Breast epithelium (tissue), 4 donors: Measurements from ENCODE around the gene NFAT5. TPM values are rescaled to one million over a fixed set of nuclear protein-coding genes. Genes with fewer than 3 reads are reported as not detected.

Experiments used
- DNase-seq, 2 donors: peaks; one replicate each; pipeline ENCODE4 v3.0.0-alpha.2; 2019; ENCODE audit warnings: low spot score in 2 of 2
- H3K27ac ChIP-seq, 2 donors: fragments of 200-600 bp; sonication (generic) in 1 of 2; one replicate each; pipeline ENCODE4 v1.5.1; 2016 to 2019; ENCODE audit warnings: mild to moderate bottlenecking in 1 of 2
- H3K27me3 ChIP-seq, 2 donors: fragments of 200-600 bp; sonication (generic) in 1 of 2; one replicate each; pipeline versions ENCODE4 v1.5.1 to v1.6.0; 2017 to 2019; ENCODE audit warnings: control low read depth in 1 of 2, mild to moderate bottlenecking in 1 of 2
- H3K36me3 ChIP-seq: fragments of 200-600 bp; one replicate; pipeline ENCODE4 v1.5.1; 2019
- H3K4me1 ChIP-seq, 2 donors: fragments of 200-600 bp; sonication (generic); one replicate each; pipeline ENCODE4 v1.5.1; 2016 to 2019; ENCODE audit warnings: control low read depth in 1 of 2
- H3K4me3 ChIP-seq, 3 donors: fragments of 200-600 bp; sonication (generic); 1 replicate in 2 of 3; 2 replicates in 1 of 3; pipeline ENCODE4 v1.5.1; 2016 to 2019; ENCODE audit warnings: mild to moderate bottlenecking in 3 of 3, moderate library complexity in 2 of 3
- H3K9me3 ChIP-seq, 2 donors: fragments of 200-600 bp; sonication (generic) in 1 of 2; one replicate each; pipeline ENCODE4 v1.5.1; 2016 to 2019; ENCODE audit warnings: control low read depth in 1 of 2
- POLR2A ChIP-seq: fragments of 450-650 bp; IDR thresholded peaks from one replicate; pipeline ENCODE4 v1.6.1; 2016; ENCODE audit warnings: antibody characterized with exemption, mild to moderate bottlenecking, moderate library complexity
- POLR2AphosphoS5 ChIP-seq, 3 donors: sonication (generic); formaldehyde crosslinking; IDR thresholded peaks; one replicate each; pipeline ENCODE4 v1.6.1; 2017; ENCODE audit warnings: antibody characterized with exemption in 3 of 3
- intact Hi-C: fragments of 100-400 bp; cut with DNase I; formaldehyde crosslinking; loops from one replicate; pipeline ENCODE4 v1.15.1; 2023; ENCODE audit warnings: low total_unique reads
- total RNA-seq, 3 donors: library from RNA; depleted of rRNA; stranded (reverse); fragments of >200 nt; gene quantifications; one replicate each; pipeline ENCODE4 v1.1.0, GENCODE V29; 2016
- TF ChIP-seq, protein P1 (sequence below), 3 donors: fragments of 450-650 bp; IDR thresholded peaks; one replicate each; pipeline ENCODE4 v1.5.1; 2016 to 2017; ENCODE audit warnings: antibody characterized with exemption in 3 of 3, mild to moderate bottlenecking in 3 of 3, moderate library complexity in 3 of 3

The NFAT5 gene
- total RNA-seq, 3 donors from 2014 or later = 57.3 to 88.3 (median 63.3) TPM

DNA sequence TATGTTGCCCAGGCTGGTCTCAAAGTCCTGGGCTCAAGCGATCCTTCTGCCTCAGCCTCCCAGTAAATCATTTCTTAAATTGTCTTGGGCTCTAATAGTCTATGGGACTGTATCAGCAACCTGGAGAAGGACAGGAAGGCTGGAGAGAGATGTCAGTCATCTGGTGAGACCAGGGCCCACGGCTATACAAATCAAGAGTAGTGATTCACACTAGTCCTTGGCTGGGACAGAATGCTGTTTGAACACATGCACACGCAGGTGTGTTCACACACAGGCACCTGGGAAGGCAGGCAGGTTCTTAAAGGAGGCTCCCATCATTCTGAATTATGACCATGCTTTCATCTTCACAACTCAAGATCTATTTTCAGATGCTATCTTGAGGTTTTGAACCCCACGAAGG lies 146.5 kb downstream of the NFAT5 start:
- TF ChIP-seq POLR2AphosphoS5 (IDR thresholded peaks at IDR 0.05) (no peak), POLR2A (no peak)
- TF ChIP-seq, protein P1, sequence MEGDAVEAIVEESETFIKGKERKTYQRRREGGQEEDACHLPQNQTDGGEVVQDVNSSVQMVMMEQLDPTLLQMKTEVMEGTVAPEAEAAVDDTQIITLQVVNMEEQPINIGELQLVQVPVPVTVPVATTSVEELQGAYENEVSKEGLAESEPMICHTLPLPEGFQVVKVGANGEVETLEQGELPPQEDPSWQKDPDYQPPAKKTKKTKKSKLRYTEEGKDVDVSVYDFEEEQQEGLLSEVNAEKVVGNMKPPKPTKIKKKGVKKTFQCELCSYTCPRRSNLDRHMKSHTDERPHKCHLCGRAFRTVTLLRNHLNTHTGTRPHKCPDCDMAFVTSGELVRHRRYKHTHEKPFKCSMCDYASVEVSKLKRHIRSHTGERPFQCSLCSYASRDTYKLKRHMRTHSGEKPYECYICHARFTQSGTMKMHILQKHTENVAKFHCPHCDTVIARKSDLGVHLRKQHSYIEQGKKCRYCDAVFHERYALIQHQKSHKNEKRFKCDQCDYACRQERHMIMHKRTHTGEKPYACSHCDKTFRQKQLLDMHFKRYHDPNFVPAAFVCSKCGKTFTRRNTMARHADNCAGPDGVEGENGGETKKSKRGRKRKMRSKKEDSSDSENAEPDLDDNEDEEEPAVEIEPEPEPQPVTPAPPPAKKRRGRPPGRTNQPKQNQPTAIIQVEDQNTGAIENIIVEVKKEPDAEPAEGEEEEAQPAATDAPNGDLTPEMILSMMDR (IDR thresholded peaks at IDR 0.05) = no peak
- Histone ChIP-seq H3K4me3 (no peak overlapping the region), H3K36me3 (no peaks in the 10 kb centered on the region), H3K9me3 (no peaks in the 10 kb centered on the region), H3K4me1 (peaks cover 0 to 17% of the 10 kb centered on the region in 2 donors), H3K27me3 (no peaks in the 10 kb centered on the region), H3K27ac (peak overlapping the region; percentile 82 to 84)
- intact Hi-C loops = no loop called here
- peak in 1 of 2 donors; percentile 11 for DNase-seq

GRCh38 chr16:69712914-69713581 lies 147.3 kb downstream of the NFAT5 start:
- Histone ChIP-seq H3K36me3 (no peaks in the 10 kb centered on the region), H3K27me3 (no peaks in the 10 kb centered on the region), H3K27ac (peak overlapping the region; percentile 82 to 84), H3K4me1 (peaks cover 0 to 17% of the 10 kb centered on the region in 2 donors), H3K4me3 (no peak overlapping the region), H3K9me3 (no peaks in the 10 kb centered on the region)
- peak in 1 of 2 donors; percentile 56 for DNase-seq
- TF ChIP-seq POLR2AphosphoS5 (IDR thresholded peaks at IDR 0.05) = no peak
- TF ChIP-seq, protein P1 (IDR thresholded peaks at IDR 0.05) = peak in 2 of 3 donors; percentile 36 to 65
- intact Hi-C loops = no loop called here

DNA sequence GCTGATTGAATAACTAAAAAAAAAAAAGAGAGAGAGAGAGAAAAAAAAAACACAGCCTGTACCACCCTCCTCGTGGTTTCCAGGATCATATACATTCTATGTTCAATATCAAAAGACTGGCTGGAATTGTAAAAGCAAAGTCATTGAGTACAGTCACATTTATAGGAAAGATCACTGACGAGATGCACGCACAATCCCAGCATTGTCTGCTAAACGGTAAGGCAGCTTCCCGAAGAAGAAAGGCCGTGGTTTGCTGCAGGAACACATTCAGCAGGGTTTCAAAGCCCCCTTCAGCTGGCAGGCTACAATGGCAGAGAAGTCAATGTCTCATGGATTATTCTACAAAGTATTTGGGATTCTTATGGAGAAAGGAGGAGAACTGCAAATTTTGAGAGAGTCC lies 151.3 kb downstream of the NFAT5 start:
- Histone ChIP-seq H3K4me1 (peaks cover 0 to 7% of the 10 kb centered on the region in 2 donors), H3K27ac (no peak overlapping the region), H3K9me3 (no peaks in the 10 kb centered on the region), H3K27me3 (no peaks in the 10 kb centered on the region), H3K36me3 (no peaks in the 10 kb centered on the region), H3K4me3 (no peak overlapping the region)
- TF ChIP-seq POLR2A = no peak
- no peak for TF ChIP-seq POLR2AphosphoS5 (IDR thresholded peaks at IDR 0.05)
- TF ChIP-seq, protein P1 (IDR thresholded peaks at IDR 0.05) = no peak
- intact Hi-C loops = no loop called here
- no peak for DNase-seq

DNA sequence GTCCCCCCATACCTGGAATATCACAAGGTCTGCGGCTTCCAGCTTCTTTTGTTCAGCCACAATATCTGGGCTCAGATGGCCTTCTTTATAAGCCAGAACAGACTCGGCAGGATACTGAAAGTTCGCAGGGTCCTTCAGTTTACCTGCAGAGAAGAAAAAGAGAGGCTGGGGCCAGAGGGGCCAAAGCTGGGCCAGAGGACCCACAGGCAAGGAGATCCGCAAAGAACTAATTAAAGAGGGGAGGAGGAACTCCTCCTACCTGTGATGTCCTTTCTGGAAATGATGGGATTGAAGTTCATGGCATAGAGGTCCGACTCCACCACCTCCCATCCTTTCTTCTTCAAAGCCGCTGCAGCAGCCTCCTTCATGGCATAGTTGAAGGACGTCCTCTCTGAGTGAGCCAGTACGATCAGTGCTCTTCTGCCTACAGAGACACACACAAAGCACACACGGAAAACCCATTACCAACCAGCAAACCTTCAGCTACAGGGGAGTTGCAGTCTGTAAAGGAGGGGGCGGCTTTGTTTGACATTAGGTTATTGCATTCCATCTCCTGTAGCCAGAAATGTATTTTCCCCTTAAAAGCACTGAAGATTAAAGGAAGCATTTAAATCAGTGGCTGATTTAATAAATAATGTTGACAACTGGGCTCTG lies 152.5 kb downstream of the NFAT5 start:
- peak in 1 of 2 donors; percentile 10 for DNase-seq
- Histone ChIP-seq H3K4me3 (no peak overlapping the region), H3K27me3 (no peaks in the 10 kb centered on the region), H3K27ac (no peak overlapping the region), H3K4me1 (no peaks in the 10 kb centered on the region), H3K9me3 (no peaks in the 10 kb centered on the region), H3K36me3 (no peaks in the 10 kb centered on the region)
- TF ChIP-seq, protein P1 (IDR thresholded peaks at IDR 0.05) = no peak
- TF ChIP-seq POLR2A = no peak
- no peak for TF ChIP-seq POLR2AphosphoS5 (IDR thresholded peaks at IDR 0.05)
- intact Hi-C loops = no loop called here

GRCh38 chr16:69720822-69721430 lies 155.2 kb downstream of the NFAT5 start:
- peak in 1 of 2 donors; percentile 12 for DNase-seq
- Histone ChIP-seq H3K36me3 (no peaks in the 10 kb centered on the region), H3K9me3 (no peaks in the 10 kb centered on the region), H3K4me1 (no peaks in the 10 kb centered on the region), H3K27ac (no peak overlapping the region), H3K27me3 (no peaks in the 10 kb centered on the region), H3K4me3 (no peak overlapping the region)
- intact Hi-C loops = no loop called here
- no peak for TF ChIP-seq POLR2AphosphoS5 (IDR thresholded peaks at IDR 0.05)
